DLD1 (cell line): ENCODE results near the gene ZNF423.

Experiments
- in situ Hi-C: cut with HindIII; loops from 2 replicates; pipeline ENCODE4 v1.10.0; 2017; ENCODE audit warnings: low sequenced_read_pairs

ZNF423 gene

DNA sequence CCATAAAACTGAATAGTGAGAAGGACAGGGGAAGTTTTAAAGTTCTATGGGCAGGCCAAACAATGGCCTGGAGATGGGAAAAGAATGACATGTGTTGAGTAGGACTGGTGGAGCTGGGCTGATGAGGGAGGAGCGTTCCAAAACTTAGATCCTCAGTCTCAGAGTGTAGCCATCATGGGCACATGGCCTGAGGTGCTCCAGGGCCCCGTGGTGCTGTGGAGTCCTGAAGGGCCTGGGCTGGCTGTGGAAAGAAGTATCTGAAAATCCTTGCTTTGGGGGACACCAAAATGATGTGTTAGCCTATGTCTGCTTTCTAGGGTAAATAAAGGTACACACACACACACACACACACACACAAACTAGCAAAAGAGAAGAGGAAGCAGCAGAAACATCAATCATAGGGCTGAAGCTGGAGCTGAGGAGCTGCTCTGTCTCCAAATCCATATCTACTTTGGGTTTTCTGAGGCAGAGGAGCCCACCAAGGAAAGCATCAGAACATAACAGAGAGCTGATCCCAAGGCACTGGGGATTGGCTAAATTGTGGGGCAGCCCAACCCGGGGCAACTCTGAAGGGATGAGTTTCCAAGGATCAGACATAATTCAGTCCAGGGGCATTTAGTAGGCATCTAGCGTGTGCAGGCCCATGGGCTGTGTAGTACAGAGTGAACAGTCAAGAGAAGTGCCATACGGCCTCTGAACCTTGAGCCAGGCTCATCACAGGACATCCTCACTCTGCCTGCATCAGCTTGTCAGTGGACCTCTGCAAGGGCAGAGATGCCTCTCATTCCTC, 397.1 kb downstream of the ZNF423 start:
- in situ Hi-C loops, result no loop called here

DNA sequence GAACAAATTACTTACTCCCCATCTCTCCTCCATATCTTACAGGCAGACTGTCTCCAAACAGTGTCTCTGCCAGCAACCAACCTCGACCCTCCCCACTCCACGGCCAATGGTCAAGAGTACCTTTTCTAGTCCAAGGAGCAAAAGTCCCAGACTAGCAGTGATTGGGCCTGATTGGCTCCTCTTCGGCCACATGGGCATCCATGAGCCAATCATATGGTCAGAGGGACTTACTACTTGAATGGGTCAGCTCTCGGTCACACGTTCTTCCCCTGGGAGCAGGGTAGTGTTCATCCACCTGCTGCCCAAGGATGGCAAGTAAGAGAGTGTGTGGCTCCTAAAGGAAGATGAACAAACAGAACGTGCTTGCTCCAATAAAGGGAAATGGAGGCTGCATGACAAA, 397.7 kb downstream of the ZNF423 start:
- in situ Hi-C loops, result no loop called here

GRCh38 chr16:49457196-49457595, 398.7 kb downstream of the ZNF423 start:
- in situ Hi-C loops, result no loop called here

DNA sequence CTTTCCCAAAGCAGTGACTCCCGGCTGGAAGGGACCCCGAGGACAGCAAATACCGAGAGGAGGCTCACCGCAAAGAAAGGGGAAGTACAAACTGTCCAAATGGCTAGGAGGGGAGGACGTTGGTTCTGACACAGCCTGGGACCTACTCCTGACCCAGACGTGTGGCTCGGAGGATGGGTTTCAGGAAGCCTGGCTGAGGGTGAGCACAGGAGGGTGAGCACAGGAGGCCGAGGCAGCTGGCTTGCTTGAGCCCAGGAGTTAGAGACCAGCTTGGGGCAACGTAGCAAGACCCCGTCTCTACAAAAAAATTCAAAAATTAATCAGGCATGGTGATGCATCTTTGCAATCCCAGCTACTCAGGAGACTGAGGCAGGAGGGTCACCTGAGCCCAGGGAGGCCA, 399.1 kb downstream of the ZNF423 start:
- in situ Hi-C loops, result no loop called here

GRCh38 chr16:49455991-49456745, 399.7 kb downstream of the ZNF423 start:
- in situ Hi-C loops, result no loop called here

DNA sequence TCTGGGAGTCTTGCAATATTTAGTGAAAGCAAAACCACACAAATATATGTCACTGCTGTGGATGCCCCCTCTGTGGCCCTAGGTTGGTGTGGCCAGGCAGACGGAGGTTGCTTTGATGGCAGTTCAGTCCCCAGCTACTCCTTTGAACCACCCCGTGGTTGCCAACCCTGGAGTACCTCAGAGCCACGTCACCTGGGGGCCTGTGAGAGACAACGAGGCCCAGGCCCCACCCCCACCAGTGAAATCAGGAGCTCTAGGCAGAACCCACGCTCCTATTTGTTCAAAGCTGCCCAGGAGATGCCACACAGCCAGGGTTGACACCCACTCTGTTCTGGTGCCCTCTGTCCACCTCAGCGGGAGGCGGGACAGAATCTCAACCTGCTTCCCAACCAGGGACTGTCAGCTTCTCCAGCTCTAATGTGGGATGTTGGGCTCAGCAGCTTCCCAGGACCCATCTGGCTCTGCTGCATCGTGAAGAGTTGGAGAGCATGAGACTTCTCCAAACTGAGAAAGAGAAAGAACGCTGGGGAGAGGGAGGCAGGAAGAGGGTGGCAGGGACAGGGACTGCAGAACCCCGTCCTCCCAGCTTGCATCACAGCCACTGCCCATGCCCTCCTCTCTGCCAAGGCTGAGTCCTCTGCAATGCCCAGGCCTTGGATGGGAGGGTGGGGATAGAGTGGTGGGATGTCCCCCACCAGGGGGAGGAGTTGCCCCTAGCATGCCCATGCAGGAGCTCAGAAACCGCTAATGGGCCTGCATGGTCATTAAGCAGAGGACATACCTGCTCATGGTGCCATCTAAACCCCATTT, 400.5 kb downstream of the ZNF423 start:
- in situ Hi-C loops, result no loop called here

- in situ Hi-C loops, result no loop called here
Observed at GRCh38 chr16:49454426-49455180, 401.3 kb downstream of the ZNF423 start.

- in situ Hi-C loops, result no loop called here
Observed at GRCh38 chr16:49453983-49454382, 401.9 kb downstream of the ZNF423 start.

GRCh38 chr16:49453021-49453420, 402.9 kb downstream of the ZNF423 start:
- in situ Hi-C loops, result no loop called here

GRCh38 chr16:49452578-49452977, 403.3 kb downstream of the ZNF423 start:
- in situ Hi-C loops, result no loop called here

DNA sequence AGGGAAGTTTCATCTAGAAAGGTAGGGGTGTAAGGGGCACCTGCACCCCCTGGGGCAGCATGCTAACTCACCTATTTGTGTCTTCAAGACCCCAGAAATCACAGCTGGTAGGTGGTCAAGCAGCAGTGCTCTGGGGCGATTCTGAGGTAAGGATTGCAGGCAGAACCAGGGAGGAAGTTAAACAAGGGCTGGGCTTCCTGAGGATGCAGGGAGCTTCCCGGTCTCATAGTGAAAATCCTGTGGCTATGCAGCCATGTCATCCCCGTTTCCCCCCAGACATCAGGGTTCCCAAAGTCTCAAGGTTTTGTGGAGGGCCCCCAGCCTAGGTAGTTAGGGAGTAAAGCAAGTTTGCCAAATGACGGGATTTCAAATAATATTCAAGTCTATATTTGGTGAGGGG, 403.8 kb downstream of the ZNF423 start:
- in situ Hi-C loops, result no loop called here

- in situ Hi-C loops, result no loop called here
Observed at GRCh38 chr16:49446805-49447204, 409.1 kb downstream of the ZNF423 start.

GRCh38 chr16:49443576-49443975, 412.3 kb downstream of the ZNF423 start:
- in situ Hi-C loops, result no loop called here

- in situ Hi-C loops, result no loop called here
Observed at GRCh38 chr16:49442805-49443204, 413.1 kb downstream of the ZNF423 start.

DNA sequence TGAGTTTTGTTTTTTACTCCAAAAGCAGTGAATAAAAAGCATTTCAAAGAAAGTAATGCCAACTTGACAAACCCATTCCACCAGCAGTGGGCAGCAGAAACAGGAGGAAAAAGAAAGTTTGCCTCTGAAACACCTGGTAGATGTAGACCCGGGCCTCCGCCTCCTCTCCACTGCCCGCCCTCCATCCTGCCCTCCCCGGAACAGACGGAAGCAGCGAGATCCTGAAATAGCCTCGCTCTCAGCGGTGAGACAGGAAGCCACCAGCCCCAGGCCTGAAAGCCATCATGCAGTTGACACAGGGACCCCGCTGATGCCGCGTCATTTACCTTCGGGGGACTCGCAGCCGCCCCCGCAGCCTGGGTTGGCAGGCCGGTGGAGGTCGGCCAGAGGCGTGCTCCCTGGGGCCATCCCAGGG, 414.5 kb downstream of the ZNF423 start:
- in situ Hi-C loops, result no loop called here

- in situ Hi-C loops, result no loop called here
Observed at GRCh38 chr16:49440156-49441065, 415.5 kb downstream of the ZNF423 start.

- in situ Hi-C loops, result no loop called here
Observed at GRCh38 chr16:49439676-49440075, 416.2 kb downstream of the ZNF423 start.

DNA sequence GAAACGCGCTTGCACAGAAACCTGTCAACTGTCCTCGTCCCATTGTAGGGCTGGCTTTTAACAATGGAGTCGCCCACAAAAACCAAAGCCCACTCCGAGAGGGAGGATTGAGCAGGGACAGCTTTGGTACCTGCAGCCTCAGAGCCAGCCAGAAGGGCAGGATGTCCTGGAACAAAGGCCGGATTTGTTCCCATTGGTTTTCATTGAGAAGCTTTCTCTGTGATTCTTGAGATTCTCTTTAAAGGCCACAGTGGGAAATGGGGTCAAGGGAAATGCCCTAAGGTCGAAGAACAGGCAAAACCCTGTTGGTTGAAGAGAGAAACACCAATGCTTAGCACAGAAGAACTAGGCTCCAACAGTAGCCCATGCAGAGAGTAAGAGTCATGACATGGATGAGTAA, 416.9 kb downstream of the ZNF423 start:
- in situ Hi-C loops, result no loop called here
